Liver (tissue), 9 donors: ENCODE results near the gene INPP5A. TPM values are rescaled to one million over a fixed set of nuclear protein-coding genes. Genes with fewer than 3 reads are reported as not detected.

Source experiments
- DNase-seq: peaks from one replicate; pipeline ENCODE4 v3.0.0-alpha.2; 2017; ENCODE audit warnings: low spot score
- H3K27ac ChIP-seq, 2 donors: one replicate each; pipeline ENCODE4 v1.7.0; 2013; ENCODE audit warnings: inconsistent platforms in 2 of 2, low read length in 2 of 2, control low read depth in 1 of 2, low read depth in 1 of 2, mild to moderate bottlenecking in 1 of 2
- H3K27me3 ChIP-seq, 4 donors: one replicate each; pipeline versions ENCODE4 v1.6.1 to v1.7.0; 2013; ENCODE audit warnings: low read length in 3 of 4, inconsistent platforms in 1 of 4, mild to moderate bottlenecking in 1 of 4, moderate library complexity in 1 of 4; ENCODE audit not compliant: control insufficient read depth in 4 of 4, insufficient read depth in 4 of 4
- H3K36me3 ChIP-seq, 4 donors: one replicate each; pipeline versions ENCODE4 v1.6.1 to v1.7.0; 2013; ENCODE audit warnings: low read length in 3 of 4, mild to moderate bottlenecking in 3 of 4, low read depth in 1 of 4, moderate library complexity in 1 of 4; ENCODE audit not compliant: control insufficient read depth in 4 of 4, insufficient read depth in 3 of 4
- H3K4me1 ChIP-seq, 4 donors: one replicate each; pipeline versions ENCODE4 v1.6.1 to v1.7.0; 2013; ENCODE audit warnings: low read length in 3 of 4, mild to moderate bottlenecking in 3 of 4, moderate library complexity in 1 of 4; ENCODE audit not compliant: control insufficient read depth in 4 of 4, insufficient read depth in 4 of 4
- H3K4me3 ChIP-seq, 3 donors: one replicate each; pipeline versions ENCODE4 v1.6.1 to v1.7.0; 2013; ENCODE audit warnings: low read length in 3 of 3, control low read depth in 1 of 3, low read depth in 1 of 3, mild to moderate bottlenecking in 1 of 3
- H3K9ac ChIP-seq, 2 donors: one replicate each; pipeline ENCODE4 v1.7.0; 2013; ENCODE audit warnings: low read length in 2 of 2, mild to moderate bottlenecking in 2 of 2, moderate library complexity in 2 of 2, control low read depth in 1 of 2, low read depth in 1 of 2
- H3K9me3 ChIP-seq, 4 donors: one replicate each; pipeline versions ENCODE4 v1.6.1 to v1.7.0; 2013; ENCODE audit warnings: low read length in 3 of 4; ENCODE audit not compliant: control insufficient read depth in 4 of 4
- EGR1 ChIP-seq, 2 donors: IDR thresholded peaks; 2 replicates each; pipeline ENCODE4 v1.6.1; 2016 to 2018; ENCODE audit warnings: antibody characterized with exemption in 2 of 2, low read depth in 2 of 2
- FOXA1 ChIP-seq: IDR thresholded peaks from 2 replicates; pipeline ENCODE4 v1.6.1; 2016; ENCODE audit warnings: antibody characterized with exemption
- FOXA2 ChIP-seq: IDR thresholded peaks from 2 replicates; pipeline ENCODE4 v1.6.1; 2016; ENCODE audit warnings: antibody characterized with exemption
- GABPA ChIP-seq, 2 donors: IDR thresholded peaks in 1 of 2; conservative IDR thresholded peaks in 1 of 2; 2 replicates each; pipeline ENCODE4 v1.6.1; 2016; ENCODE audit warnings: antibody characterized with exemption in 2 of 2, mild to moderate bottlenecking in 1 of 2, moderate library complexity in 1 of 2
- HNF4A ChIP-seq, 2 donors: conservative IDR thresholded peaks; 2 replicates each; pipeline ENCODE4 v1.6.1; 2016; ENCODE audit warnings: antibody characterized with exemption in 2 of 2, mild to moderate bottlenecking in 2 of 2
- HNF4G ChIP-seq: IDR thresholded peaks from 2 replicates; pipeline ENCODE4 v1.6.1; 2016; ENCODE audit warnings: antibody characterized with exemption
- JUND ChIP-seq, 2 donors: IDR thresholded peaks; 2 replicates each; pipeline ENCODE4 v1.6.1; 2016; ENCODE audit warnings: antibody characterized with exemption in 2 of 2
- NR2F2 ChIP-seq: IDR thresholded peaks from 2 replicates; pipeline ENCODE4 v1.6.1; 2016; ENCODE audit warnings: antibody characterized with exemption
- RAD21 ChIP-seq, 2 donors: IDR thresholded peaks; 2 replicates each; pipeline ENCODE4 v1.6.1; 2016; ENCODE audit warnings: antibody characterized with exemption in 2 of 2, mild to moderate bottlenecking in 2 of 2
- RXRA ChIP-seq, 2 donors: IDR thresholded peaks; 2 replicates each; pipeline ENCODE4 v1.6.1; 2017 to 2018; ENCODE audit warnings: antibody characterized with exemption in 2 of 2, mild to moderate bottlenecking in 1 of 2
- SP1 ChIP-seq: IDR thresholded peaks from 2 replicates; pipeline ENCODE4 v1.6.1; 2018; ENCODE audit warnings: antibody characterized with exemption, mild to moderate bottlenecking
- YY1 ChIP-seq: IDR thresholded peaks from 2 replicates; pipeline ENCODE4 v1.6.1; 2016; ENCODE audit warnings: antibody characterized with exemption, mild to moderate bottlenecking
- WGBS: extraction: QIAGEN DNeasy Blood & Tissue Kit; methylation state at CpG from one replicate; pipeline ENCODE4 v1.1.7; 2013; 5-methylcytosine and 5-hydroxymethylcytosine counted together
- polyA plus RNA-seq, 2 donors: library from polyadenylated mRNA; stranded (reverse) in 1 of 2; unstranded in 1 of 2; fragments of 200-250 nt in 1 of 2; fragments of >200 nt in 1 of 2; fragmentation: Nextera tagmentation in 1 of 2; extraction: Ambion mirVana in 1 of 2; gene quantifications; one replicate each; pipeline versions ENCODE4 v1.2.1 to v1.2.3, GENCODE V29; 2013 to 2015
- total RNA-seq, 2 donors: library from RNA; depleted of rRNA; stranded (reverse); fragments of >200 nt; gene quantifications; one replicate each; pipeline ENCODE4 v1.2.3, GENCODE V29; 2014
- TF ChIP-seq, protein P1 (sequence below): IDR thresholded peaks from 2 replicates; pipeline ENCODE4 v1.6.1; 2016; ENCODE audit warnings: antibody characterized with exemption
- TF ChIP-seq, protein P2 (sequence below): IDR thresholded peaks from 2 replicates; pipeline ENCODE4 v1.6.1; 2016; ENCODE audit warnings: antibody characterized with exemption
- TF ChIP-seq, protein P3 (sequence below): IDR thresholded peaks from 2 replicates; pipeline ENCODE4 v1.6.1; 2016; ENCODE audit warnings: antibody characterized with exemption
- TF ChIP-seq, protein P4 (sequence below): IDR thresholded peaks from 2 replicates; pipeline ENCODE4 v1.6.1; 2016; ENCODE audit warnings: antibody characterized with exemption, mild to moderate bottlenecking
- TF ChIP-seq, protein P5 (sequence below): fragments of 150-350 bp; IDR thresholded peaks from 2 replicates; pipeline ENCODE4 v1.5.1; 2017; ENCODE audit warnings: improper control_type of control experiment, low read depth, low read length; ENCODE audit not compliant: missing input control
- donor health status: healthy.
- donor health status: healthy.
- donor health status: healthy.
- donor health status: healthy.
- donor health status: healthy.

Gene INPP5A
- total and polyA plus RNA-seq, 4 donors, result 4.3 to 26.5 (median 10.9) TPM

DNA sequence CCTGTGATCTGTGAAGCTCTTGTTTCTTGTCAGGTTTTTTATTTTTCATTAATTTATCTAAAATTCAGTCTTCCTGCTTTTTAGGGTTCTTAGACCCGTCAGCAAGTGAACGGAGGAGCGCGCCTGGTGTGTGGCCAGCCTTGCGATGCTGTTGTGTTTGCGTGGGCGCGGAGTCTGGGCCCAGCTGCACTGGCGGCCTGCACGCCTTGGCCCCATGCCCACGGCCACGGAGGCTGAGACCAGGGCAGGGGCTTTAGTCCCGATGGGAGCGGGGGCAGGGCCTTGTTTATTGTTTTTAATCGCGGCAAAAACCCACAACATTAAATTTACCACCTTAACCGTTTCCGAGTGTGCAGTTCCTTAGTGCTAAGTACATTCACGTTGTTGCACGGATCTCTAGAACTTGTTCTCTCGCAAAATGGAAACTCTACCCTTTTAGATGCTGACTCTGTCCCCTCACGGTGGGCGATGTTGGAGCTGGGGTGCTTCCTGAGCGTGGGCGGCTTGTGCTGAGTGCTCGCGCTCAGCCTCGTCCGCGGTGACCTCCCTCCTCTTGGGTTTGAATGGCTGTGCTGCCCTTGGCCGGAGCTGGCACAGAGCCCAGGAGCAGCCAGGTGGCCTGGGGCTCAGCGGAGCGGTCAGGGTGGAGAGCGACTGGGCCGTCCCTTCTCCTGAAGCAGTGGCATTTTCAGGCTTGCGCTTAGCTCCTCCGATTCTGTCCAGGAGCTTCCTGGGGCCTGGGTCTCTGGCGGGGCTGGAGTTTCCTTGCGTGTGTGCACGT, 69.1 kb downstream of the INPP5A start:
- no peaks in the 10 kb centered on the region for H3K36me3 ChIP-seq
- H3K4me1 ChIP-seq, result peaks cover 0 to 7% (median 3%) of the 10 kb centered on the region in 4 donors
- no peak overlapping the region for H3K9ac ChIP-seq
- H3K27ac ChIP-seq, result no peak overlapping the region
- no peak for DNase-seq
- H3K4me3 ChIP-seq, result no peak overlapping the region
- TF ChIP-seq, protein P1, sequence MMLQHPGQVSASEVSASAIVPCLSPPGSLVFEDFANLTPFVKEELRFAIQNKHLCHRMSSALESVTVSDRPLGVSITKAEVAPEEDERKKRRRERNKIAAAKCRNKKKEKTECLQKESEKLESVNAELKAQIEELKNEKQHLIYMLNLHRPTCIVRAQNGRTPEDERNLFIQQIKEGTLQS, result no peak
- TF ChIP-seq YY1 (no peak), GABPA (IDR thresholded peaks at IDR 0.05 in 1 of 2, conservative IDR thresholded peaks at IDR 0.05 in 1 of 2) (no peak), HNF4G (no peak), JUND (IDR thresholded peaks at IDR 0.05) (no peak), NR2F2 (no peak), HNF4A (conservative IDR thresholded peaks at IDR 0.05) (no peak), EGR1 (IDR thresholded peaks at IDR 0.05; ENCODE audit: low read depth in 2 of 2) (no peak), SP1 (no peak), RAD21 (IDR thresholded peaks at IDR 0.05) (no peak), RXRA (IDR thresholded peaks at IDR 0.05) (no peak), FOXA1 (no peak), FOXA2 (no peak)
- TF ChIP-seq, protein P2, sequence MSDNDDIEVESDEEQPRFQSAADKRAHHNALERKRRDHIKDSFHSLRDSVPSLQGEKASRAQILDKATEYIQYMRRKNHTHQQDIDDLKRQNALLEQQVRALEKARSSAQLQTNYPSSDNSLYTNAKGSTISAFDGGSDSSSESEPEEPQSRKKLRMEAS, result no peak
- TF ChIP-seq, protein P3, sequence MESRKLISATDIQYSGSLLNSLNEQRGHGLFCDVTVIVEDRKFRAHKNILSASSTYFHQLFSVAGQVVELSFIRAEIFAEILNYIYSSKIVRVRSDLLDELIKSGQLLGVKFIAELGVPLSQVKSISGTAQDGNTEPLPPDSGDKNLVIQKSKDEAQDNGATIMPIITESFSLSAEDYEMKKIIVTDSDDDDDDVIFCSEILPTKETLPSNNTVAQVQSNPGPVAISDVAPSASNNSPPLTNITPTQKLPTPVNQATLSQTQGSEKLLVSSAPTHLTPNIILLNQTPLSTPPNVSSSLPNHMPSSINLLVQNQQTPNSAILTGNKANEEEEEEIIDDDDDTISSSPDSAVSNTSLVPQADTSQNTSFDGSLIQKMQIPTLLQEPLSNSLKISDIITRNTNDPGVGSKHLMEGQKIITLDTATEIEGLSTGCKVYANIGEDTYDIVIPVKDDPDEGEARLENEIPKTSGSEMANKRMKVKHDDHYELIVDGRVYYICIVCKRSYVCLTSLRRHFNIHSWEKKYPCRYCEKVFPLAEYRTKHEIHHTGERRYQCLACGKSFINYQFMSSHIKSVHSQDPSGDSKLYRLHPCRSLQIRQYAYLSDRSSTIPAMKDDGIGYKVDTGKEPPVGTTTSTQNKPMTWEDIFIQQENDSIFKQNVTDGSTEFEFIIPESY, result no peak
- TF ChIP-seq, protein P4, sequence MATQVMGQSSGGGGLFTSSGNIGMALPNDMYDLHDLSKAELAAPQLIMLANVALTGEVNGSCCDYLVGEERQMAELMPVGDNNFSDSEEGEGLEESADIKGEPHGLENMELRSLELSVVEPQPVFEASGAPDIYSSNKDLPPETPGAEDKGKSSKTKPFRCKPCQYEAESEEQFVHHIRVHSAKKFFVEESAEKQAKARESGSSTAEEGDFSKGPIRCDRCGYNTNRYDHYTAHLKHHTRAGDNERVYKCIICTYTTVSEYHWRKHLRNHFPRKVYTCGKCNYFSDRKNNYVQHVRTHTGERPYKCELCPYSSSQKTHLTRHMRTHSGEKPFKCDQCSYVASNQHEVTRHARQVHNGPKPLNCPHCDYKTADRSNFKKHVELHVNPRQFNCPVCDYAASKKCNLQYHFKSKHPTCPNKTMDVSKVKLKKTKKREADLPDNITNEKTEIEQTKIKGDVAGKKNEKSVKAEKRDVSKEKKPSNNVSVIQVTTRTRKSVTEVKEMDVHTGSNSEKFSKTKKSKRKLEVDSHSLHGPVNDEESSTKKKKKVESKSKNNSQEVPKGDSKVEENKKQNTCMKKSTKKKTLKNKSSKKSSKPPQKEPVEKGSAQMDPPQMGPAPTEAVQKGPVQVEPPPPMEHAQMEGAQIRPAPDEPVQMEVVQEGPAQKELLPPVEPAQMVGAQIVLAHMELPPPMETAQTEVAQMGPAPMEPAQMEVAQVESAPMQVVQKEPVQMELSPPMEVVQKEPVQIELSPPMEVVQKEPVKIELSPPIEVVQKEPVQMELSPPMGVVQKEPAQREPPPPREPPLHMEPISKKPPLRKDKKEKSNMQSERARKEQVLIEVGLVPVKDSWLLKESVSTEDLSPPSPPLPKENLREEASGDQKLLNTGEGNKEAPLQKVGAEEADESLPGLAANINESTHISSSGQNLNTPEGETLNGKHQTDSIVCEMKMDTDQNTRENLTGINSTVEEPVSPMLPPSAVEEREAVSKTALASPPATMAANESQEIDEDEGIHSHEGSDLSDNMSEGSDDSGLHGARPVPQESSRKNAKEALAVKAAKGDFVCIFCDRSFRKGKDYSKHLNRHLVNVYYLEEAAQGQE, result no peak
- TF ChIP-seq, protein P5, sequence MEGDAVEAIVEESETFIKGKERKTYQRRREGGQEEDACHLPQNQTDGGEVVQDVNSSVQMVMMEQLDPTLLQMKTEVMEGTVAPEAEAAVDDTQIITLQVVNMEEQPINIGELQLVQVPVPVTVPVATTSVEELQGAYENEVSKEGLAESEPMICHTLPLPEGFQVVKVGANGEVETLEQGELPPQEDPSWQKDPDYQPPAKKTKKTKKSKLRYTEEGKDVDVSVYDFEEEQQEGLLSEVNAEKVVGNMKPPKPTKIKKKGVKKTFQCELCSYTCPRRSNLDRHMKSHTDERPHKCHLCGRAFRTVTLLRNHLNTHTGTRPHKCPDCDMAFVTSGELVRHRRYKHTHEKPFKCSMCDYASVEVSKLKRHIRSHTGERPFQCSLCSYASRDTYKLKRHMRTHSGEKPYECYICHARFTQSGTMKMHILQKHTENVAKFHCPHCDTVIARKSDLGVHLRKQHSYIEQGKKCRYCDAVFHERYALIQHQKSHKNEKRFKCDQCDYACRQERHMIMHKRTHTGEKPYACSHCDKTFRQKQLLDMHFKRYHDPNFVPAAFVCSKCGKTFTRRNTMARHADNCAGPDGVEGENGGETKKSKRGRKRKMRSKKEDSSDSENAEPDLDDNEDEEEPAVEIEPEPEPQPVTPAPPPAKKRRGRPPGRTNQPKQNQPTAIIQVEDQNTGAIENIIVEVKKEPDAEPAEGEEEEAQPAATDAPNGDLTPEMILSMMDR, result no peak
- no peaks in the 10 kb centered on the region for H3K27me3 ChIP-seq
- 85% methylated on average over 40 of the region's 40 CpGs for whole genome bisulfite sequencing
- H3K9me3 ChIP-seq, result no peaks in the 10 kb centered on the region
